GM23248 (cell line): ENCODE measurements around the gene ANO10. TPM values are rescaled to one million over a fixed set of nuclear protein-coding genes. Genes with fewer than 3 reads are reported as not detected.

Source experiments
- DNase-seq: peaks from one replicate; pipeline ENCODE4 v3.0.0-alpha.2; 2015
- H2AFZ ChIP-seq: fragments of 200-600 bp; sonication (generic); 2 replicates; pipeline ENCODE4 v1.6.1; 2016; ENCODE audit warnings: antibody characterized with exemption
- H3F3A ChIP-seq: fragments of 200-600 bp; sonication (generic); 2 replicates; pipeline ENCODE4 v1.6.1; 2016; ENCODE audit warnings: mild to moderate bottlenecking, antibody characterized with exemption, mixed run types; ENCODE audit not compliant: insufficient read depth
- H3K27ac ChIP-seq: fragments of 200-600 bp; sonication (generic); 2 replicates; pipeline ENCODE4 v1.5.1; 2016; ENCODE audit warnings: mild to moderate bottlenecking
- H3K27me3 ChIP-seq: fragments of 200-600 bp; sonication (generic); replicated peaks from 2 replicates; pipeline ENCODE4 v1.6.1; 2016; ENCODE audit warnings: mild to moderate bottlenecking; ENCODE audit not compliant: insufficient read depth
- H3K36me3 ChIP-seq: fragments of 200-600 bp; sonication (generic); 2 replicates; pipeline ENCODE4 v1.6.1; 2016; ENCODE audit warnings: low read depth, mild to moderate bottlenecking
- H3K4me1 ChIP-seq: fragments of 200-600 bp; sonication (generic); 2 replicates; pipeline ENCODE4 v1.6.1; 2016; ENCODE audit warnings: mild to moderate bottlenecking; ENCODE audit not compliant: insufficient read depth
- H3K4me2 ChIP-seq: fragments of 200-600 bp; sonication (generic); one replicate; pipeline ENCODE4 v1.6.1; 2016; ENCODE audit warnings: mild to moderate bottlenecking; ENCODE audit not compliant: unreplicated experiment
- H3K4me3 ChIP-seq: fragments of 200-600 bp; sonication (generic); 2 replicates; pipeline ENCODE4 v1.5.1; 2016; ENCODE audit warnings: mild to moderate bottlenecking
- H3K79me2 ChIP-seq: fragments of 200-600 bp; sonication (generic); 2 replicates; pipeline ENCODE4 v1.6.1; 2016; ENCODE audit warnings: mild to moderate bottlenecking; ENCODE audit not compliant: insufficient read depth
- H3K9ac ChIP-seq: fragments of 200-600 bp; sonication (generic); 2 replicates; pipeline ENCODE4 v1.6.1; 2016; ENCODE audit warnings: mild to moderate bottlenecking
- H3K9me2 ChIP-seq: fragments of 200-600 bp; sonication (generic); 2 replicates; pipeline ENCODE4 v1.6.1; 2016; ENCODE audit warnings: mixed run types, mild to moderate bottlenecking, moderate library complexity; ENCODE audit not compliant: insufficient read depth
- H3K9me3 ChIP-seq: fragments of 200-600 bp; sonication (generic); one replicate; pipeline ENCODE4 v1.6.1; 2017; ENCODE audit warnings: low read depth
- H4K20me1 ChIP-seq: fragments of 200-600 bp; sonication (generic); 2 replicates; pipeline ENCODE4 v1.6.0; 2016; ENCODE audit not compliant: insufficient read depth
- EZH2 ChIP-seq: fragments of 200-600 bp; sonication (generic); IDR thresholded peaks from 2 replicates; pipeline ENCODE4 v1.6.1; 2018; ENCODE audit warnings: antibody characterized with exemption, mild to moderate bottlenecking; ENCODE audit not compliant: insufficient read depth, poor library complexity, severe bottlenecking
- EZH2phosphoT487 ChIP-seq: fragments of 200-600 bp; sonication (generic); IDR thresholded peaks from 2 replicates; pipeline ENCODE4 v1.6.1; 2018; ENCODE audit warnings: antibody characterized with exemption, moderate library complexity, mild to moderate bottlenecking, low read depth; ENCODE audit not compliant: insufficient read depth
- WGBS, 2 experiments: methylation state at CpG; one replicate each; pipeline ENCODE4 v1.1.6; 2015 to 2017; ENCODE audit warnings: low lambda C conversion rate in 2 of 2, low coverage in 1 of 2; ENCODE audit errors: missing lambda C conversion rate in 2 of 2; 5-methylcytosine and 5-hydroxymethylcytosine counted together
- in situ Hi-C: fragments of 300-500 bp; cut with MboI; formaldehyde crosslinking; loops from 2 replicates; pipeline ENCODE4 v1.15.0; 2020
- polyA plus RNA-seq: library from polyadenylated mRNA; unstranded; fragments of >200 nt; fragmentation: Nextera tagmentation; extraction: Ambion mirVana; gene quantifications from 2 replicates; pipeline ENCODE4 v1.2.1, GENCODE V29; 2016
- total RNA-seq: library from RNA; depleted of rRNA; stranded (reverse); fragments of >200 nt; shearing (Covaris generic); gene quantifications from 2 replicates; pipeline ENCODE4 v1.2.3, GENCODE V29; 2014

The ANO10 gene
- total and polyA plus RNA-seq, 2 experiments from 2014 or later, result 51.1 to 73.2 TPM

- H3K79me2 ChIP-seq, result no peaks in the 10 kb centered on the region
- peaks cover 18% of the 10 kb centered on the region for H3K4me1 ChIP-seq
These were observed 248.3 kb downstream of the ANO10 start for GRCh38 chr3:43373560-43373928.

GRCh38 chr3:43372809-43373559, 248.8 kb downstream of the ANO10 start:
- no peaks in the 10 kb centered on the region for H3K27me3 ChIP-seq

More at GRCh38 chr3:43373560-43373928, 248.3 kb downstream of the ANO10 start:
- Histone ChIP-seq H3K27ac (0 out of 2 replicates have a peak overlapping the region, but pooled peaks have one; percentile 7), H3K27me3 (no peaks in the 10 kb centered on the region), H3K4me3 (no peak overlapping the region), H3K9me2 (no peaks in the 10 kb centered on the region), H3K9me3 (no peaks in the 10 kb centered on the region), H3F3A (peaks cover under 1% of the 10 kb centered on the region; the same call in 1 of the 2 replicates), H2AFZ (no peak overlapping the region), H3K36me3 (no peaks in the 10 kb centered on the region), H4K20me1 (no peaks in the 10 kb centered on the region), H3K9ac (no peak overlapping the region), H3K4me2 (no peak overlapping the region)
- WGBS, 2 experiments, result 51% methylated on average over 3 of the region's 3 CpGs
- DNase-seq, result peak; percentile 65
- TF ChIP-seq EZH2 (no peak), EZH2phosphoT487 (no peak)
- in situ Hi-C loops, result no loop called here

GRCh38 chr3:43372007-43372740, 249.6 kb downstream of the ANO10 start:
- 96 to 99% methylated on average over 10 of the region's 10 CpGs for WGBS, 2 experiments
- no peak for DNase-seq
- Histone ChIP-seq H3K9ac (no peak overlapping the region), H3K4me3 (no peak overlapping the region), H3K27ac (no peak overlapping the region), H4K20me1 (no peaks in the 10 kb centered on the region), H3K27me3 (no peaks in the 10 kb centered on the region), H2AFZ (no peak overlapping the region), H3K4me2 (no peak overlapping the region), H3F3A (no peaks in the 10 kb centered on the region), H3K9me3 (no peaks in the 10 kb centered on the region), H3K9me2 (no peaks in the 10 kb centered on the region), H3K36me3 (no peaks in the 10 kb centered on the region), H3K4me1 (peaks cover 10% of the 10 kb centered on the region), H3K79me2 (no peaks in the 10 kb centered on the region)
- no peak for TF ChIP-seq EZH2phosphoT487
- no peak for TF ChIP-seq EZH2
- in situ Hi-C loops, result no loop called here

More at GRCh38 chr3:43372809-43373559, 248.8 kb downstream of the ANO10 start:
- WGBS, 2 experiments, result 71 to 77% methylated on average over 11 of the region's 11 CpGs
- Histone ChIP-seq H2AFZ (no peak overlapping the region), H3K4me3 (no peak overlapping the region), H3K36me3 (no peaks in the 10 kb centered on the region), H3K79me2 (no peaks in the 10 kb centered on the region), H3K4me2 (no peak overlapping the region), H3K9ac (no peak overlapping the region), H3F3A (no peaks in the 10 kb centered on the region), H3K9me3 (no peaks in the 10 kb centered on the region), H3K27ac (0 out of 2 replicates have a peak overlapping the region, but pooled peaks have one; percentile 7), H4K20me1 (no peaks in the 10 kb centered on the region), H3K4me1 (peaks cover 13% of the 10 kb centered on the region), H3K9me2 (no peaks in the 10 kb centered on the region)
- TF ChIP-seq EZH2phosphoT487, result no peak
- no peak for TF ChIP-seq EZH2
- in situ Hi-C loops, result no loop called here
- DNase-seq, result peak; percentile 38

DNA sequence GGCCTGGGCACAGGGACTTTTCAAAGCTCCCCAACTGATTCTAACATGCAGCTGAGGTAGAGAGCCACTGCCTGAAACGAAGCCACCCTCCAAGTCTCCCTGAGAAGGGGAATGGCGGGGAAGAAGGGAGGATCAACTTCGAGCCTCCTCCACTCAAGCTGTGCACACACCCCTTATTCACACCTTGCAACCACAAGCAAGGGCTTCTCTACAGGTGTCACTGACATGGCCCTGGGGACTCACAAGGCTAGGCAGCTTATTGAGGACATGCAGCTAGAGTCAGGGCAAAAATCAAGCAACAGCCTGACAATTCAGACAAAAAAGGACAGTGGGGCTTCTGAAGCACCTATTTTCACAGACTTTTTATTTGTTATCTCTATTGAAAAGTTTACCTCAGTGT, 250.3 kb downstream of the ANO10 start:
- Histone ChIP-seq H3K27ac (no peak overlapping the region), H3F3A (no peaks in the 10 kb centered on the region), H3K36me3 (no peaks in the 10 kb centered on the region), H3K9ac (no peak overlapping the region), H3K9me2 (no peaks in the 10 kb centered on the region), H3K79me2 (no peaks in the 10 kb centered on the region), H2AFZ (no peak overlapping the region), H3K4me1 (peaks cover 10% of the 10 kb centered on the region), H3K9me3 (no peaks in the 10 kb centered on the region), H3K4me3 (no peak overlapping the region), H3K4me2 (no peak overlapping the region), H4K20me1 (no peaks in the 10 kb centered on the region), H3K27me3 (no peaks in the 10 kb centered on the region)
- no peak for DNase-seq
- WGBS, 2 experiments, result 93 to 100% methylated on average over 3 of the region's 3 CpGs
- TF ChIP-seq EZH2, result no peak
- no peak for TF ChIP-seq EZH2phosphoT487
- in situ Hi-C loops, result no loop called here
